Measurements from ENCODE around the gene CDC40.
A peak's percentile ranks its signal among the peaks of the same experiment; 100 is the strongest.

Gene CDC40

GRCh38 chr6:110180228-110181008 is at the start of gene CDC40:
TSS of gene CDC40 (plus strand) at chr6:110180427. CDS start at chr6:110180445, 18 bp downstream.
- no peak for DNase-seq (ENCODE audit: low spot score)

DNA sequence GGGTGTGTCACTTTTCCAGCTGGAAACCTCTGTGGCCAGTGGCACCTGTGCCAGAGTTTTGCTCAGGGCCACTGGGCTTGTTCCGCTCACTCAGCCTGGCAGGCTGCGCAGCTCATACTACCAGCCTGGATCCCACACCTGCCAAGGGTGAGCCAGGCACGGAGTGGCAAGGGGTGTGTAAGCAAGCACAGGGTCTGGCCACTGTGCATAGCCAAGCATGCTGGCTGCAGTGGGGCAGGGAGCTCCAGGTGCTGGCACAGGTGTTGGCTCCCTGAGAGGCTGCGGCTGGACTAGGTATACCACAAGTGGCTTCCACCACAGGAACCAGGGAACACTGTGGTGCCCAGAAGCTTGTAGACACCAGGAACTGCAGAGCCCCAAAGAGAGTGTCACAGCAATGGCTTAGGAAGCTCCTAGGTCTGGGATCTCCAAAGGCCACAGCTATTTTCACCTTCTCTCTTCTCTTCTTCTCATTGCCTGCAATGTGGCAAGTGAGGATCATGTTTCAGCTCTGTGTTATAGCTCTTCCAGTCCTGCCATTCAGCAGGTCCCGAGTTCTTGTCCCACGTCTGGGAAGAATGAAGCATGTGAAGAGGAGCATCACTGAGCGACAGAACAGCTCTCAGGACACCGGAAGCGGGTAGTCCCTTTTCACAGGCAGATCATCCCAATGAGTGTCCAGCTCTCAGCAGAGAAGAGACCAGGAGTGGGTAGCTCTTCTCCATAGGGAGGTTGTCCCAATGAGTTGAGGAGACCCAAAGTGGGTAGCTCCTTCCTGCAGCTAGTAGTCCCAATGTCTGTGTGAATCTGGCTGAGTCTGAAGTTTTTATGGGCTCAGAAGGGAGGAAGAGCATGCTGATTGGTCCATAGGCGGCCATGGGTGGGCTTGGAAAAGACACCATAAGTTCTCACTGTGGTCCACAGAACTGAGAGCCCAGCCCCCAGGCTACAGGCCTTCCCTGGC is 42.0 kb upstream of the CDC40 start:
- DNase-seq (ENCODE audit: low spot score) = no peak

DNA sequence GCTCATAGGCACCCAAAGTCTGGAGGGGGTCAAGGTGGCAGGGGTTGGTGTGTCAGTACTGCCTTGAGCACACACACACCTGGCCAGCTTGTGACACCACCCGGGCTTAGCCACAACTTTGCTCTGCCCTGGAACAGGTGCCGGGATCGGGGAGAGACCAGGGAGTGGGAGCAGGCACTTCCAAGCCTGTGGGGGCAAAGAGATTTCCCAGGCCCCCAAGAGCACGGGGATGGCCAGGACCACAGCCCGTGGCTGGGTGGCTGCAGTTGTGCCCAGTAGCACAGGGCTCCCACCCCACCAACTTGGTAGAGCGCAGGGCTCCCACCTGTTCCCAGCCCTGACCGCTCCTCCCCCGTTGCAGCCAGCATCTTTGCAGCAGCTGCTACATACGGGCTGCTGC is 41.2 kb upstream of the CDC40 start:
- no peak for DNase-seq (ENCODE audit: low spot score)

- no peak for DNase-seq (ENCODE audit: low spot score)
Observed at GRCh38 chr6:110140650-110141049, 39.6 kb upstream of the CDC40 start.

- no peak for DNase-seq (ENCODE audit: low spot score)
Observed at GRCh38 chr6:110147870-110148269, 32.4 kb upstream of the CDC40 start.

DNA sequence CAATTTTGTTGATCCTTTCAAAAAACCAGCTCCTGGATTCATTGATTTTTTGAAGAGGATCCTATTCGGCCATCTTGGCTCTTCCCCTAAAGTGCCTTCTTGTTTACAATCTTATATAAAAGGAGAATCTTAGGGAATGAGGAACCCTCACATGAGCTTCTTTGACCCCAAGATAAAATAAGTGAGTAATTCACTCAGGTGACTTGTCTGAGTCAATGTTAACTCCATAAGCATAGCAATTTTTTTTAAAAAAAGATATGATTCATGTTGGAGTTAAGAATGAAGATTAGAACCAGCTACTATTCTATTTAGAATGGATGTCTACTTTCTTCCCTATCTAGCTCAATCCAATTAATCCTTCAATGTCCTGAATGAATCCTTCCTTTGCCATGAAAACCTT is 21.7 kb upstream of the CDC40 start:
- DNase-seq (ENCODE audit: low spot score) = no peak

GRCh38 chr6:110170081-110170480 is 10.1 kb upstream of the CDC40 start:
- DNase-seq (ENCODE audit: low spot score) = no peak

- no peak for DNase-seq (ENCODE audit: low spot score)
Observed at GRCh38 chr6:110173506-110174132, 6.6 kb upstream of the CDC40 start.

- DNase-seq (ENCODE audit: low spot score) = peak; percentile 68
Observed at GRCh38 chr6:110178626-110179405, 1.4 kb upstream of the CDC40 start.

GRCh38 chr6:110179406-110180227 is 610 bp upstream of the CDC40 start, which contains the start of gene WASF1:
TSS of gene WASF1 (minus strand) at chr6:110179670. CDS start at chr6:110127601, 52,069 bp downstream.
- DNase-seq (ENCODE audit: low spot score) = peak; percentile 96

- no peak for DNase-seq (ENCODE audit: low spot score)
Observed at GRCh38 chr6:110181131-110182030, 1.2 kb downstream of the CDC40 start.

- DNase-seq (ENCODE audit: low spot score) = no peak
Observed at GRCh38 chr6:110183292-110183885, 3.2 kb downstream of the CDC40 start.

- no peak for DNase-seq (ENCODE audit: low spot score)
Observed at GRCh38 chr6:110185879-110186278, 5.7 kb downstream of the CDC40 start.

DNA sequence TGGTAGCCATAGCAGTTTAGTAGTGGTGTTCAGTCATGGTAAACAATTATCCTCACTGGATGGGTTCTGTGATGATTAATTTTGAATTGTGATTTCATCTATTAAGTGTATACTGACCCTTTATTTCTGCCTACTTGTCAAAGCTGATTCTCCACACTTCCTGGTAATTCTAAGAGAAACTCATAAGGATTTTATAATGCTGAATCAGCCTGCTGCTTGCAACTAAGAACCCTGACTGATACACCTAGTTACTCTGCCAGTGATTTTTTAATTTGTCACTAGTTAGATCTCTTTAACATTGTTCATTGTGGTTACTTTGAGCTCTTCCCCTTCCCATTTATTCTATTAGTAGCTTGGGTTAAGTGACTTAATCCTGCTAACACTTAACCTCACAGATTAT is 8.6 kb downstream of the CDC40 start:
- DNase-seq (ENCODE audit: low spot score) = no peak

GRCh38 chr6:110190726-110191125 is 10.5 kb downstream of the CDC40 start:
- DNase-seq (ENCODE audit: low spot score) = no peak

DNA sequence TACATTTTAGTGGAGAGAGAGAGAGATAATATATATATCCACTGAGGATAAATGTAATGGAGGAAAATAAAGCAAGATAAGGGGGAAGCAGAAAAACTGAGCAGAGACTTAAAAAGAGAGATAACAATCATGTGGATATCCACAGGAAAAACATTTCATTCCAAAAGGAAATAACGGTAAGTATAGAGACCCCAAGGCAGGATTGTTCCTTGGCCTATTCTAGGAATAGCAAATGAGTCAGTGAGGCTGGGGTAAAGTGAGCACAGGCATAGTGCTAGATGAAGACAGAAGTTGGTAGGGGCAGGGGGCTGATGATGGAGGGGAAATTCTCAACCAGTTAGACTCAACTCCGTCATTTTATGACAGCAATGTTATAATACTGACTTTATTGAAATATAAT is 11.2 kb downstream of the CDC40 start:
- no peak for DNase-seq (ENCODE audit: low spot score)

DNA sequence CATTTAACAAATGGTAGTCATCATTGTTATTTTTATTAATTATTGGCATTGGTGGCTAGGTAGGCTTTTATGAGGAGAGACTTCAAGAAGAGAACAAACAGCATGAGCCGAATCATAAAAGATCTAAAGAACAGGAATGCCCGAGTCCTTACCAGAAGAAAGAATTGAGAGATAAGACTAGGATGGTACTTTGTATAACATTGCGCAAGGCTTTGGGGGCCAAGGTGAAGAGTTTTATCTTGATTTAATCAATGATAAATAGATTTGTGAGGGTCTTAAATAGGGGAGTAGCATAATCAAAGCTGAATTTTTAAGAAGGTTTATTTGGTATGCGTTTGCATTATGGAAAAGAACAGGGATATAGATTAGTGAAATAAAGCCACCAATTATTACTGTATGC is 15.4 kb downstream of the CDC40 start:
- DNase-seq (ENCODE audit: low spot score) = no peak

DNA sequence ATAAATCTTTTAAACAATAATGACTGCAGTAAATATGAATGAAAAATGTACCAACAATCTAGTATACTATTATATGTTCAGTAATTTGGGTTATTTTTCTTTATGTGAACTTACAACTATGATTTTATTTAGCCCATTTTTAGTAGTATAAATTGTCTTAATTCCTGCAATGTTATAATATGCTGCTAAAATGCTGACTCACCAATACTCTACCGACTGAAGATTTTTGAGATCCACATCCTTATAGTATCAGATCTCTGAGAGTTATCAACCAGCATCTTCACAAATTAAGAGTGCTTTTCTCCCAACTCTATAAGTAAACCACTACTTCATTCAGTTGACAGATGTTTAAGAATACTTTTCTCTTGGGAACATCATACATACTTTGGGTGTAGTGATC is 16.6 kb downstream of the CDC40 start:
- DNase-seq (ENCODE audit: low spot score) = no peak

DNA sequence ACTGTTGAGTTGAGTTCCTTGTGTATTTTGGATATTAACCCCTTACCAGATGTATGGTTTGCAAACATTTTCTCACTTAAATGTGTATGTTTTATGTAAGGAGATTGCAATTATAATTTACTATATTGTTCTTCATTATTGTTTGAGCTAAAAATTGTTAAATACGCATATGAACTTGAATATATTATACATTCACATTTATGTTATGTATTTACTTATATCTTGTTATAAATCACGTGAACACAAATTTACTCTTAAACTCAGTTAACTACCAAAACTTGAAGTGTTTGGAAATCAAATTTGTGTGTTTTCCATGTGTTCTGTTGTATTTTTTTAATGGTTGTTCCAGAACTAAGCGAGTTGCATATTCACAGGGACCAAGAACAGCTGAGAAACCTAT is 18.3 kb downstream of the CDC40 start:
- no peak for DNase-seq (ENCODE audit: low spot score)

All from LoVo (cell line).